DMS79 (cell line): ENCODE data around the gene GPC4.
"Not testable (repeated sequence)": the region's sequence is repeated elsewhere in the genome, so short reads cannot be mapped to it uniquely, and the experiment has no call there.

Experiments used
- DNase-seq: peaks from one replicate; lab custom pipeline; 2025; lab: John Stamatoyannopoulos, UW

GPC4 gene

DNA sequence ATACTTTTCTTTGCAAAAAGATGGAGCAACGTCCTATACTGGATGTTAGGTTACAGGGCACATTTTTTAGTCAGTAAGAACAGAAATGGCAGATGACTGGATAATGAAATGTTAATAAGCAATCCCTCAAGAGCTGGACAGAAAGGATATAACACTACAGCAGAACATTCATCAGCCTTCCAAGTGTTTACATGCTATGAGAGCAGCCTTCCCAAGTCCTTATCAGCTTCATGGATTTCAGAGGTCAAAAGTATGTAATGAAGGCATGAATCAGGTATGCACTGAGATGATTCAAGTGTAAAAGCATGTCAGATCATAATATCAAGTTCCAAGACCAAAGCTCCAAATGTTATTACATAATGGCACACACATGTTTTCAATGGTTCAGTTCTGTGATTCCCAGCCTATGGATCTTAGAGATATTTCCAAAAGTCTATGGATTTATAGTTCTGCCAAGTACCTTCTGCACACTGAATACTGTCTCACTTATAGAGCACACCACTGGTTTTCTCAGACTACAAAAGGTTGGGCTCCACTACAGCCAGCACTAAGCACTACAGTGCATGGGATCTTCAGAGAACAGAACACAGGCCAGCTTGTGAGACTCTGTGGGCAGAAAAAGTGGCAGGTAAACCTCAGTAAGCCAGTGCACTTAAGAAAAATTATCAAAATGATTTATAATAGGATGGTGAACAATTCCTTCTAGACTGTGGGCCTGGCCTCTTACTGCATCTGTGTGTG, 49.2 kb downstream of the GPC4 start:
- no peak for DNase-seq

DNA sequence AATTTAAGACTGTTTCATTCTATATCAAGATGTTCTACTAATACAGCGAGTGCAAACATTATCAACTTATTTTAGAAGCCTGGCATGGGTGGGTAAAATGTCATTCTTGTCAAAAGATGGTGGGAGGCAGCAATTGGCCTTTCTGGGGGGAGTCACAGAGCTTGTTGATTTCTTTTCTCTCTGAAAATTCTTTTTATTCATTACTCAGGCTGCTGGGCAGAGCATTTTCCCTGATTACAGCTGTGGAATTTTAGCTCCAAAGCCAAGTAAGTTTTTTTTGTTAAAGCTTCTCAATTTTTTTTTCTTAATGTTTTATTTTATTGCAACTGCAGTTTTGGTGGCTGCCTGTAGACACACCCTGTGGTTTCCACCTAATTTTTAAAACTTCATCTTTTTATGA, 50.4 kb downstream of the GPC4 start:
- no peak for DNase-seq

- no peak for DNase-seq
Measured at GRCh38 chrX:133364196-133364595, 51.1 kb downstream of the GPC4 start.

DNA sequence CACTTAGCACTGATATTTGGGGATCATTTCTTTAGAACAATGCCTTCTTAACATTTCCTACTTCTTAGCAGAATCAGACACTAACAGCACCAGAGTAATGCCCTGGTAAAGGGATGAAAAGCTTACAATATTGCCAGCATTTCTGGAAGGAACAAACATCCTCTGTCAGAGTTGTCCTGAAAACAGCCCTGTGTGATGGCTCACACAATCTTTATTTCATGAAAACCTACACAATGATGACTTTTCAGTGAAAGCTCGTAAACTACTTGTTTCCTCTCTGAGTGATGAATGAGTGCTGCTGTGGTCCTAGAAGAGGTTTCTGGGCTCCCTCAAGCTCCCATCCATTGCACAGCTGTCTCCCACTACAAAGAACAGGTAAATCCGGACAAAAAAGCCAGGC, 52.8 kb downstream of the GPC4 start:
- DNase-seq, result no peak

GRCh38 chrX:133359466-133359865, 55.8 kb downstream of the GPC4 start:
- no peak for DNase-seq

- no peak for DNase-seq
Measured at GRCh38 chrX:133353233-133353632, 62.1 kb downstream of the GPC4 start.

DNA sequence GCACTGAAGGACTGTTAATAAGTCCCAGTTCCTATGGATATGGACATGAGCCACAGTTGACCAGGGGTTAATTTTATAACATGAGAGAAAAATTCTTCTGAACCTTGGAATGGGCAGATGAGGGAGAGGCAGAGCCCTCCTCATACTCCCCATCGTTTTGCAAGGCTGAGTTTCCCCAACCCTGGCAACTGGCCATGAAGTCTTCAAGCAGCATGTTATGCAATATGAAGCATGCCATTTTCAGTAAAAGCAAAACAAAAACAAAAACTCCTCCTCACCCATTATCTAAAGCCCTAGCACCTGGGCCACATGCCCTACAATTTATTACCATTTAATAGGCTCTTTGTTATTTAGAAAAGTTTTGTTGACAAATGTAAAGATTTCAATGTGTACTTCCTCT, 64.5 kb downstream of the GPC4 start:
- DNase-seq, result no peak

- no peak for DNase-seq
Measured at GRCh38 chrX:133346026-133346425, 69.3 kb downstream of the GPC4 start.

- DNase-seq, result no peak
Measured at GRCh38 chrX:133339566-133339965, 75.7 kb downstream of the GPC4 start.

- DNase-seq, result no peak
Measured at GRCh38 chrX:133337250-133337649, 78.0 kb downstream of the GPC4 start.

DNA sequence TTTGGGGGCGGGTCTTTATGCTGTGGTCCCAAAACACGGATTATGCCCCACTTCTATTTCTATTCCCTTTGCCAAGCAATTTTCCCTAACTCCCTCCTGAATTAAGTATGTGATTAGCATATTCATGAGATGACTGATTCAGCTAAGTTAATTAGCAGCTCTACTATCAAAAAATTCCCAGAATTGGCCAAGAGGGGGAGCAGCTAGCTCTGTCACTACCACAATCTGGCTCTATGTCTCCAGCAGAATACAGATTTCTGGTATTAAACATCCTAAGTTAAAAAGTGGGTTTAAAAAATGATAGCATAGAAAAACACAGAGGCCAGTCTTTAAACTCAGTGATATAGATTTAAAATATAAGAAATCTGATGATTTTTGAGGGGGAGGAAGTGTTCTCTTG, 80.3 kb downstream of the GPC4 start:
- no peak for DNase-seq

DNA sequence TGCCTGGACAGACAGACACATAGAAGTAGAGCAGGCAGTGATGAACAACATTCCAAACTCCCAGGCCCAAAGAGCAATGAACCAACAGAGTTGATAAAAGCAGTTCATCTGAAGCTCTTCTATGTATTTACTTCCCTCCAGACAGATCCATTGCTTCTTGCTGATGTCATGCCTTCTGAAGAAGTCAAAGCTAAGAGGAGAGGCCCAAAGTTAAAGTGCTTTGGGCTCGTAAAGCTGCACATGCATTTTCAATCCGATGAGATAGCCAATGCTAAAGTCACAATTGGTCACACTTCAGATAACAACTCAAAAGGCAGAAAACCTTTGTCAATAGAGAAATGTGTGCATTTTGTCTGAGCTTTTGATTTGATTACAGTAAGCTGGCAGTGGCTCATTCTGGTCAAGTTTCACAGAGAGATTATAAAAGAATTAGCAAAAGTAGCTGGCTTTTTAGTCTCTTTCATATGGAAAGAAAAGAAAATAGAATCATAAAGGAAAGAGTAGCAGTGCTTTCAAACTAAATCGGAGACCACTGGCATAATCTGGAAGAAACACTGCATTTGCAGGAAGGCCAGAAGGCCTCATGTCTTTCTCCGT, 82.0 kb downstream of the GPC4 start:
- DNase-seq, result no peak

DNA sequence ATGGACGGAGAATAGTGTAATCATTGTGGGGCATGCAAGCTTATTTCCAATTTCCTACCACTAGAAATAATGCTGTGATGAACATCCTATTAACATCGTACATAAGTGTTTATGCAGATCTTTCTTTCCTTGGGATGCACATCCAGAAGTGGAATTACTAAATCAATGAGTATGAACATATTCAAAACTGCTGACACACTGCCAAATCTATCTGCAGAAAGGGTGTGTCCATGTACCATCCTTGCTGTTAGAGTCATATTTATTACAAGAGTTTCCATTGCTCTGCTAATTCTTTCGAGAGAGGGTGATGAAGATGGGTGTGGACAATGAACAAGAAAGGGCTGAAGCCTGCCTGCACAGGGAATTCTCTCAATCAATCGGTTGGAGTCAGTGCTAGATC, 82.6 kb downstream of the GPC4 start:
- DNase-seq, result no peak

DNA sequence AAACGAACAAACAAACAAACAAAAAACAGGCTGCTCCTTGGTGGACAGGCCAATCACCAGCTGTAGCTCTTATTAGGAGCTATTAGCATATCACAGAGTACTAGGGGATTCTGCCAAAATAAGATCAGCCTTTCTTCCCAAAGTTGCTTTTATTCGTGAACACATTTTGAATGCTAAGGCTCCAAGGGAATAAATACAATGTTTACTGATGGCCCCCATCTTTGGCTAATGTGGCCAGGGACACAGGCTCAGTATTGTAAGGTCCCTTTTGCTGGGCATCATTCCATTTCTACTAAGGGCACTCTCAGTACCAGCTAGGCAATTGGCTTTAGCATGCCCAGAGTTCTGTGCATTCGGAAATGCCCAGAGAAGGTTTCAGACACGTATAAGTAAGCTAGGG, 84.3 kb downstream of the GPC4 start:
- no peak for DNase-seq

DNA sequence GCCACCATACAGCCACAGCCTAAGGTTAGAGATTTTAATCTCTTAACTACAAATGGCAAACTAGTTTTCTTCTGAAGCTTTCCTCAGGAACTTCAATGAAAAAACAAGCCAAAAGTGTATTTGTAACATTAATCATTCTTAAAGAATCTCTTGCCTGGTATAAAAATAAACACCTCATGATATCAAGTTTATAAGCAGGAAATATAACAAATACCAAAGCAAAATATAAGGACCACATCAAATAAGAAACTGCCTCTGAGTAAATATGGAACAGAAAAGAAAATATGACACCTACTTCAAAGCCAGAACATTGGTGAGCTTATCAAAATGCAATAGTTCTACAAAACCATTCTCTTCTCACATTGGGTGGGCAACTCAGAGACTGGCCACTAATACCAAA, 89.9 kb downstream of the GPC4 start:
- DNase-seq, result no peak

GRCh38 chrX:133323431-133323830, 91.9 kb downstream of the GPC4 start:
- DNase-seq, result no peak

DNA sequence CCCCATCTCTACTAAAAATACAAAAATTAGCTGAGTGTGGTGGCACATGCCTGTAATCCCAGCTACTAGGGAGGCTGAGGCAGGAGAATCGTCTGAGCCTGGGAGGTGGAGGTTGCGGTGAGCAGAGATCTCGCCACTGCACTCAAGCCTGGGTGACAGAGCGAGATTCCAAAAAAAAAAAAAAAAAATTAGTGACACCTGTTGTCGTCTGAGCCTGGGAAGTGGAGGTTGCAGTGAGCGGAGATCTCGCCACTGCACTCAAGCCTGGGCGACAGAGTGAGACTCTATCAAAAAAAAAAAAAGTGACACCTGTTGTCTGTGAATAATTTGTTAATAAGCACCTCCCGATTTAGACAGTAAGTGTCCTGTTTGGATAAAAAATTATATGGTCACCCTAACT, 93.0 kb downstream of the GPC4 start:
- DNase-seq, result not testable (repeated sequence)

DNA sequence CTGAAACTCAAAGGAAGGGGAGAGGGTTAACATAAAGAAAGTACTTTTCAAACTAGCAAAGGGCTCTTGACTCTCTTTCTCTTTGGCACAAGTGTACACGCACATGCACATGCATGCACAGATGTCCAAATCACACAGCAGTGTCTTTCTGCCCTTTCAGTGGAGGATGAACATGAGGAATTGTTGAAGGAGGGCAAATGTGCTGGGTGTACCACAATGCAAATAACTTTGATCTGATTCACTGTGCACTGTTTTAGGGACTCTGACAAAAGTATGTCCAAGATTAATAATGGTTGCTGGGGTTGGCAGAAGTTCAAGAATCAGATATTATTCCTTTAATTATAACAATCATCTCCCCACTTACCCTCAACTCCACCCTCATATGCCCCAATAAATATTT, 93.8 kb downstream of the GPC4 start:
- DNase-seq, result no peak

GRCh38 chrX:133314281-133314680, 101.0 kb downstream of the GPC4 start:
- no peak for DNase-seq

DNA sequence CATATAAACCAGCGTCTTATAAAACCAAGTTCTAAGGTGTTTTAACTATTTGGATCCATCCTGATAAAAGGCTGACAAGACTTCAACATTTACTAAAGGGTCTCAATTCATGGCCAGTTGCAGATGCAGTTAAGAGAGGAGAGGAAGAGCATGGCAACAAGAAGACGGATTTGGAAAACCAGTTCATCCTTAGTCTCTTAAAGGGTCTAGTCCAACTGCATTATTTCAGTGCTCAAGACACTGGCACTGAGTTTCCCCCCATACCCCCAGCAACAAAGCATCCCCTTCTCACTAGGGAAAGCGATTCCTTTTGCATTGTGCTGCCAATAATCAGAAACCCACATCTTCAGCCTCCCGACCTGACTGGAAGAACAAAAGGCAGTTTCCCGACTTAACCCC, 106.8 kb downstream of the GPC4 start:
- DNase-seq, result no peak

DNA sequence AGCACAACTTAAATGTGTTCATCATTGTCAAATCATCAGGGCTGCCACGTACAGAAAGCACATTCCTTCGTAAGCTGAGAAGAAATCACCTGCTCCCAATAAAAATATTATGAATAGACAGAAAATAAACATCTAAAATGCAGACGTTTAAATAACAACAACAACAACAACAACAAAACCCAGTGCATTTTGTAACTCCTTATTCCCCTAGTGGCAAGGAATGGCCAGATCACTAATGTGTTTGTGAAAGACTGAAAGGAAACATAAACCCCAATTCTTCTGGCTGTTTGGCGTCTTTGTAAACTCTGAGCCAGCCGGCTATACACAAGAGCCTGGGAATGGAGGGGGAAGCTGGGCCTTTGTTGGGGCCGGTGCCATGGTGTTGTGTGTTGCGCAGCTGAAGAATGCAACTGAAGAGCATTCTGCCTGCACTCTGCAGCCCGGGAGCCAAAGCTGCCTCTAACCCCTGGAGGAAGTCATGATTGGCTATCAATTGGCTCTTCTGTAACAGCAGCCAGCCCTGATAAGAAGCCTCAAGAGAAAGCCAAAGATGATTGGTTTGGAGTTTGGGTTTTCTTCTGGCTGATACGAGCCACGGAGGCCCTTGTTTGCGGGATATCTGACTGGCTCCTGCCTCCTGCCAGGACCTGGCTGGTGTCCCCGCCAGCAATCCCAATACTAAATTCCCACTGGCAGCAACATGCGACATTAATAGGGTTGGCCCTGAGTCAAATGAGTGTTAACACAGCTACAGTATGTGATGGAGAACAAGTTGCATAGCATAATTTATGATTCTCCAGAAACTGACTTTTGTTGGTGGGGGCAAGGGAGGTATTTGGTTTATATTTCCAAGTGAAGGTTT, 107.4 kb downstream of the GPC4 start:
- no peak for DNase-seq

DNA sequence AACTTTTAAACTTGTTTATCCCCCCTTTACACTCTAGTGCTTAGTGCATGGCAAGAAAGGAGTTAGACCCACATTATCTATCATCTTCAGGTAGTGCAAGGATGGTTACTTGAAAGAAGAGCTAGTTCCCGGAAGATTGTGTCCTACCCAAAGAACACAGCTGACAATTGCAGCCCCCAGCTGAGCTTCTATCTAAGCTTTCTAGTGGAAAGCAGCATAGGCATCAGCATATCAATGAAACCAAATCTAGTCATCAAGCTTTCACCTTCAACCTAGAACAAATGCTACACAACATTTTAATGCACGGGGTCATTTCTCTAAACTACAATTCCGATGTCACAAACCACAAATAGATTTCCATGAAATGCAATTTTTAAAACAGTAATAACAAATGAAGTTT, 108.2 kb downstream of the GPC4 start:
- DNase-seq, result no peak

DNA sequence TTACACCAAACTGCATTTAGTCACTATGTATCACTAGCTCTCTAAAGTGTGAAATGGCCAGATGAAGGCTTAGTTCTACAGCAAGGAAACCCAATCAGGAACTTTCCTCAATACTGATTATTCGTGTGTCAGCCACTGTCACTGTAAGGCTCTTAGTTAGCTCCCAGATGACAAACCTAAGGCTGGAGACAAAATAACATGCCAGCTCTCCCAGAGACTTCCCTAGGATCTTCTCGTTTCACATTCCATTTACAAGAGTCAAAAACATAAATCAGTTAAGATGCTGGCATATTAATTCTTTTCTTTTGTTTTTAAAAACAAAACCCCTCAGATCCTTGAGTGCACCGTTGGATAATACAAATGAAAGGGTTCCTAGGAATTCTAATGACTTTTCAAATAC, 109.0 kb downstream of the GPC4 start:
- DNase-seq, result no peak
